ENCODE measurements around the gene KLF6. TPM values are rescaled to one million over a fixed set of nuclear protein-coding genes. Genes with fewer than 3 reads are reported as not detected.

KLF6 gene
- total and polyA plus RNA-seq, 2 donors (not counting 3 experiments of a cell fraction or from before 2014, with no cell fraction given), result 183 to 307 TPM

DNA sequence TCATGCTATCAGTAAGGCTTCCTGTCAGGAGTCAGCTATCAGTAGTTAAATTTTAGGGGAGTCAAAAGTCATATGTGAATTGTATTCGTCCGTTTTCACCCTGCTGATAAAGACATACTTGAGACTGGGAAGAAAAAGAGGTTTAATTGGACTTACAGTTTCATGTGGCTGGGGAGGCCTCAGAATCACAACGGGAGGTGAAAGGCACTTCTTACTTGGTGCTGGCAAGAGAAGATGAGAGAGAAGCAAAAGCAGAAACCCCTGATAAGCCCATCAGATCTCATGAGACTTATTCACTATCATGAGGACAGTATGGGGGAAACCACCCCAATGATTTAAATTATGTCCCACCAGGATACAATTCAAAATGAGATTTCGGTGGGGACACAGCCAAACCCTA lies 47.1 kb downstream of the KLF6 start:
- ChIA-PET POLR2A (no interaction called here), CTCF (interaction anchor here (1.3 kb wide), 1 partner anchor 109 kb away, joined by 3 read pairs; no protein-coding TSS in a partner anchor)
- FAIRE-seq, result peak; percentile 18
- Histone ChIP-seq H3K4me2 (ENCODE audit: insufficient read depth, low read length) (no peak overlapping the region), H4K20me1 (replicated peaks; ENCODE audit: control insufficient read depth, extremely low read depth, insufficient read depth, low read length) (no peaks in the 10 kb centered on the region), H3K27me3 (ENCODE audit: control insufficient read depth in 2 of 2, insufficient read depth in 2 of 2, low read length in 2 of 2) (no peaks in the 10 kb centered on the region), H3K27ac (ENCODE audit: insufficient read depth, low read depth, low read length) (no peak overlapping the region), H3K9ac (replicated peaks; ENCODE audit: extremely low read depth, insufficient read depth, low read length) (no peak overlapping the region), H3K9me3 (replicated peaks; ENCODE audit: control insufficient read depth, insufficient read depth, low read length) (no peaks in the 10 kb centered on the region), H3K4me3 (replicated peaks in 1 of 3; ENCODE audit: insufficient read depth in 1 of 3, low read depth in 1 of 3, low read length in 3 of 3) (no peak overlapping the region), H2AFZ (ENCODE audit: low read depth, low read length) (peak overlapping the region; percentile 44), H3K4me1 (ENCODE audit: control insufficient read depth, extremely low read depth, insufficient read depth, low read length) (peaks cover 13% of the 10 kb centered on the region), H3K36me3 (ENCODE audit: control insufficient read depth in 2 of 2, extremely low read depth in 1 of 2, insufficient read depth in 2 of 2, low read length in 2 of 2) (no peaks in the 10 kb centered on the region), H3K79me2 (ENCODE audit: control insufficient read depth, insufficient read depth, low read length) (no peaks in the 10 kb centered on the region), H3K9me1 (replicated peaks; ENCODE audit: control insufficient read depth, extremely low read depth, insufficient read depth, low read length) (no peaks in the 10 kb centered on the region)
- DNase-seq (ENCODE audit: low read depth, low spot score), result no peak
- TF ChIP-seq CTCF (IDR thresholded peaks at IDR 0.05; ENCODE audit: extremely low read depth in 1 of 2, insufficient read depth in 1 of 2, low read depth in 1 of 2, low read length in 2 of 2) (no peak), POLR2A (IDR thresholded peaks at IDR 0.05; ENCODE audit: low read depth, low read length) (no peak)
- dilution Hi-C loops (cut with MboI; ENCODE audit: extremely low pct_ligation_motif_present, low sequenced_read_pairs), result no loop called here
- no TSS peak for BruUV-seq (replicated peaks)
- intact Hi-C loops (cut with micrococcal nuclease), result no loop called here

- dilution Hi-C loops (cut with MboI; ENCODE audit: extremely low pct_ligation_motif_present, low sequenced_read_pairs) (no loop called here), intact Hi-C loops (cut with micrococcal nuclease) (no loop called here)
- Histone ChIP-seq H3K9me3 (replicated peaks; ENCODE audit: control insufficient read depth, insufficient read depth, low read length) (no peaks in the 10 kb centered on the region), H3K9ac (replicated peaks; ENCODE audit: extremely low read depth, insufficient read depth, low read length) (no peak overlapping the region), H3K27me3 (ENCODE audit: control insufficient read depth in 2 of 2, insufficient read depth in 2 of 2, low read length in 2 of 2) (no peaks in the 10 kb centered on the region), H4K20me1 (replicated peaks; ENCODE audit: control insufficient read depth, extremely low read depth, insufficient read depth, low read length) (no peaks in the 10 kb centered on the region), H3K4me1 (ENCODE audit: control insufficient read depth, extremely low read depth, insufficient read depth, low read length) (peaks cover 7% of the 10 kb centered on the region), H3K9me1 (replicated peaks; ENCODE audit: control insufficient read depth, extremely low read depth, insufficient read depth, low read length) (no peaks in the 10 kb centered on the region), H3K79me2 (ENCODE audit: control insufficient read depth, insufficient read depth, low read length) (no peaks in the 10 kb centered on the region), H3K4me2 (ENCODE audit: insufficient read depth, low read length) (no peak overlapping the region), H2AFZ (ENCODE audit: low read depth, low read length) (no peak overlapping the region), H3K36me3 (ENCODE audit: control insufficient read depth in 2 of 2, extremely low read depth in 1 of 2, insufficient read depth in 2 of 2, low read length in 2 of 2) (no peaks in the 10 kb centered on the region), H3K4me3 (replicated peaks in 1 of 3; ENCODE audit: insufficient read depth in 1 of 3, low read depth in 1 of 3, low read length in 3 of 3) (no peak overlapping the region), H3K27ac (ENCODE audit: insufficient read depth, low read depth, low read length) (no peak overlapping the region)
- BruUV-seq (replicated peaks), result no TSS peak
- ChIA-PET CTCF (no interaction called here), POLR2A (no interaction called here)
- FAIRE-seq, result no peak
- DNase-seq (ENCODE audit: low read depth, low spot score), result no peak
- TF ChIP-seq EZH2 (IDR thresholded peaks at IDR 0.05; ENCODE audit: borderline replicate concordance, low read depth, low read length, severe bottlenecking) (no peak), CTCF (IDR thresholded peaks at IDR 0.05; ENCODE audit: extremely low read depth in 1 of 2, insufficient read depth in 1 of 2, low read depth in 1 of 2, low read length in 2 of 2) (no peak), FOS (IDR thresholded peaks at IDR 0.05; ENCODE audit: borderline replicate concordance, insufficient read depth, low read length) (no peak), GATA2 (IDR thresholded peaks at IDR 0.05; ENCODE audit: insufficient read depth, insufficient read length, low read depth, low read length) (no peak), POLR2AphosphoS5 (IDR thresholded peaks at IDR 0.05; ENCODE audit: insufficient read depth, low read depth, low read length) (no peak), JUN (IDR thresholded peaks at IDR 0.05; ENCODE audit: borderline replicate concordance, insufficient read depth, insufficient read length, low read depth) (no peak), MYC (IDR thresholded peaks at IDR 0.05; ENCODE audit: low read depth, low read length) (no peak), POLR2A (IDR thresholded peaks at IDR 0.05; ENCODE audit: low read depth, low read length) (no peak)
- TF ChIP-seq, protein P1, sequence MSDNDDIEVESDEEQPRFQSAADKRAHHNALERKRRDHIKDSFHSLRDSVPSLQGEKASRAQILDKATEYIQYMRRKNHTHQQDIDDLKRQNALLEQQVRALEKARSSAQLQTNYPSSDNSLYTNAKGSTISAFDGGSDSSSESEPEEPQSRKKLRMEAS (IDR thresholded peaks at IDR 0.05; ENCODE audit: insufficient read depth, insufficient read length), result no peak
These were observed 49.8 kb downstream of the KLF6 start for GRCh38 chr10:3735175-3735574.

Data from endothelial cell of umbilical vein (primary cell).